Kidney epithelial cell (primary cell): Measurements from ENCODE around the gene OBSCN. TPM values are rescaled to one million over a fixed set of nuclear protein-coding genes. Genes with fewer than 3 reads are reported as not detected.

Source experiments
- DNase-seq: peaks from one replicate; pipeline ENCODE4 v3.0.0-alpha.2; 2010; ENCODE audit warnings: low read depth
- H3K27me3 ChIP-seq: 2 replicates; pipeline ENCODE4 v1.6.0; 2011; ENCODE audit warnings: low read length; ENCODE audit not compliant: control insufficient read depth, insufficient read depth
- H3K36me3 ChIP-seq: 2 replicates; pipeline ENCODE4 v1.5.1; 2011; ENCODE audit warnings: low read length; ENCODE audit not compliant: control insufficient read depth, insufficient read depth
- H3K4me3 ChIP-seq: 2 replicates; pipeline ENCODE4 v1.5.1; 2011; ENCODE audit warnings: low read depth, mild to moderate bottlenecking, control low read depth, low read length
- CTCF ChIP-seq: IDR thresholded peaks from 2 replicates; pipeline ENCODE4 v1.5.1; 2011; ENCODE audit warnings: mild to moderate bottlenecking, moderate library complexity, low read length, control low read depth, inconsistent platforms; ENCODE audit not compliant: insufficient read depth, poor library complexity, severe bottlenecking
- total RNA-seq: library from RNA; depleted of rRNA; stranded (reverse); fragments of >200 nt; gene quantifications from 2 replicates; pipeline ENCODE4 v1.2.3, GENCODE V29; 2015

OBSCN gene
- total RNA-seq, 1 donor from 2014 or later, result 13.5 TPM

- Histone ChIP-seq H3K27me3 (no peaks in the 10 kb centered on the region), H3K4me3 (no peak overlapping the region), H3K36me3 (peaks cover 3% of the 10 kb centered on the region)
- no peak for DNase-seq
- TF ChIP-seq CTCF, result no peak
Observed at GRCh38 chr1:228234921-228235320, 27.1 kb downstream of the OBSCN start.

GRCh38 chr1:228236744-228237143, 28.9 kb downstream of the OBSCN start:
- Histone ChIP-seq H3K4me3 (no peak overlapping the region), H3K27me3 (no peaks in the 10 kb centered on the region), H3K36me3 (peaks cover 3% of the 10 kb centered on the region)
- TF ChIP-seq CTCF, result peak; percentile 24
- DNase-seq, result no peak

GRCh38 chr1:228238007-228238406, 30.2 kb downstream of the OBSCN start:
- TF ChIP-seq CTCF, result no peak
- no peak for DNase-seq
- H3K27me3 ChIP-seq, result no peaks in the 10 kb centered on the region
- H3K36me3 ChIP-seq, result peaks cover 3% of the 10 kb centered on the region
- H3K4me3 ChIP-seq, result no peak overlapping the region

GRCh38 chr1:228238461-228238860, 30.6 kb downstream of the OBSCN start:
- peaks cover 3% of the 10 kb centered on the region for H3K36me3 ChIP-seq
- H3K27me3 ChIP-seq, result no peaks in the 10 kb centered on the region
- no peak for DNase-seq
- H3K4me3 ChIP-seq, result no peak overlapping the region
- TF ChIP-seq CTCF, result no peak

GRCh38 chr1:228240411-228241240, 32.8 kb downstream of the OBSCN start:
- TF ChIP-seq CTCF, result no peak
- Histone ChIP-seq H3K27me3 (no peaks in the 10 kb centered on the region), H3K36me3 (peaks cover 3% of the 10 kb centered on the region)

GRCh38 chr1:228241259-228241658, 33.4 kb downstream of the OBSCN start:
- Histone ChIP-seq H3K36me3 (peaks cover 3% of the 10 kb centered on the region), H3K4me3 (no peak overlapping the region), H3K27me3 (no peaks in the 10 kb centered on the region)
- TF ChIP-seq CTCF, result no peak
- no peak for DNase-seq

More at GRCh38 chr1:228240411-228241240, 32.8 kb downstream of the OBSCN start:
- H3K4me3 ChIP-seq, result no peak overlapping the region
- no peak for DNase-seq
